Karpas-422 (cell line): ENCODE data around the gene DPYD. TPM values are rescaled to one million over a fixed set of nuclear protein-coding genes. Genes with fewer than 3 reads are reported as not detected.

Experiments
- DNase-seq: peaks from one replicate; pipeline ENCODE4 v3.0.0-alpha.2; 2015
- H2AFZ ChIP-seq: fragments of 200-600 bp; sonication (generic); 2 replicates; pipeline ENCODE4 v1.6.1; 2014; ENCODE audit warnings: antibody characterized with exemption, low read length, mixed read lengths
- H3K27ac ChIP-seq: fragments of 200-600 bp; sonication (generic); 2 replicates; pipeline ENCODE4 v1.5.1; 2014; ENCODE audit warnings: mild to moderate bottlenecking, low read length, moderate library complexity
- H3K27me3 ChIP-seq: fragments of 200-600 bp; sonication (generic); 2 replicates; pipeline ENCODE4 v1.6.1; 2014; ENCODE audit warnings: low read length, mixed read lengths
- H3K36me3 ChIP-seq: fragments of 200-600 bp; sonication (generic); 2 replicates; pipeline ENCODE4 v1.6.1; 2014; ENCODE audit warnings: low read length, mixed read lengths; ENCODE audit not compliant: insufficient read depth
- H3K4me1 ChIP-seq: fragments of 200-600 bp; sonication (generic); 2 replicates; pipeline ENCODE4 v1.6.1; 2014; ENCODE audit warnings: mild to moderate bottlenecking, low read length, mixed read lengths
- H3K4me2 ChIP-seq: fragments of 200-600 bp; sonication (generic); 2 replicates; pipeline ENCODE4 v1.6.1; 2014; ENCODE audit warnings: low read length, low read depth, mild to moderate bottlenecking; ENCODE audit not compliant: poor library complexity, severe bottlenecking
- H3K4me3 ChIP-seq: fragments of 200-600 bp; sonication (generic); 2 replicates; pipeline ENCODE4 v1.5.1; 2014; ENCODE audit warnings: mild to moderate bottlenecking, antibody characterized with exemption, low read length, mixed read lengths
- H3K79me2 ChIP-seq: fragments of 200-600 bp; sonication (generic); 2 replicates; pipeline ENCODE4 v1.6.1; 2014; ENCODE audit warnings: mild to moderate bottlenecking, low read length, mixed read lengths
- H3K9ac ChIP-seq: fragments of 200-600 bp; sonication (generic); 2 replicates; pipeline ENCODE4 v1.6.0; 2014; ENCODE audit warnings: low read length
- H3K9me2 ChIP-seq: fragments of 200-600 bp; sonication (generic), shearing (Covaris generic); replicated peaks from 2 replicates; pipeline ENCODE4 v1.6.0; 2014; ENCODE audit warnings: mild to moderate bottlenecking, low read length, moderate library complexity; ENCODE audit not compliant: insufficient read depth
- H3K9me3 ChIP-seq: fragments of 300-700, 200-600 bp; sonication (generic); 2 replicates; pipeline ENCODE4 v1.6.1; 2014; ENCODE audit warnings: low read length, mixed read lengths
- H4K20me1 ChIP-seq: fragments of 200-600 bp; sonication (generic); 2 replicates; pipeline ENCODE4 v1.6.1; 2014; ENCODE audit warnings: mild to moderate bottlenecking, antibody characterized with exemption, low read length, low read depth; ENCODE audit not compliant: insufficient read depth
- total RNA-seq: library from RNA; depleted of rRNA; stranded (reverse); fragments of >200 nt; shearing (Covaris generic); gene quantifications from 2 replicates; pipeline ENCODE4 v1.2.3, GENCODE V29; 2014; ENCODE audit warnings: low replicate concordance

Gene DPYD
- total RNA-seq, 1 experiment from 2014 or later, result 59.4 TPM

GRCh38 chr1:97368296-97368695 lies 552.5 kb downstream of the DPYD start:
- Histone ChIP-seq H3K27ac (no peak overlapping the region), H3K79me2 (no peaks in the 10 kb centered on the region), H3K9me3 (no peaks in the 10 kb centered on the region), H3K9ac (no peak overlapping the region), H3K36me3 (no peaks in the 10 kb centered on the region), H3K4me3 (no peak overlapping the region), H3K27me3 (no peaks in the 10 kb centered on the region), H3K4me2 (no peak overlapping the region), H3K9me2 (no peaks in the 10 kb centered on the region), H2AFZ (no peak overlapping the region), H3K4me1 (no peaks in the 10 kb centered on the region), H4K20me1 (no peaks in the 10 kb centered on the region)
- no peak for DNase-seq

- H4K20me1 ChIP-seq, result no peaks in the 10 kb centered on the region
- no peak overlapping the region for H3K9ac ChIP-seq
- no peaks in the 10 kb centered on the region for H3K9me3 ChIP-seq
- no peaks in the 10 kb centered on the region for H3K9me2 ChIP-seq
- H2AFZ ChIP-seq, result no peak overlapping the region
- no peak for DNase-seq
- H3K79me2 ChIP-seq, result no peaks in the 10 kb centered on the region
- no peak overlapping the region for H3K4me3 ChIP-seq
- H3K27ac ChIP-seq, result no peak overlapping the region
- H3K27me3 ChIP-seq, result no peaks in the 10 kb centered on the region
- no peaks in the 10 kb centered on the region for H3K36me3 ChIP-seq
- no peak overlapping the region for H3K4me2 ChIP-seq
- no peaks in the 10 kb centered on the region for H3K4me1 ChIP-seq
Observed at GRCh38 chr1:97366984-97367383, 553.9 kb downstream of the DPYD start.

GRCh38 chr1:97365026-97365425 lies 555.8 kb downstream of the DPYD start:
- H3K36me3 ChIP-seq, result no peaks in the 10 kb centered on the region
- no peaks in the 10 kb centered on the region for H3K4me1 ChIP-seq
- no peak overlapping the region for H3K9ac ChIP-seq
- H3K4me2 ChIP-seq, result no peak overlapping the region
- no peak for DNase-seq
- H3K79me2 ChIP-seq, result no peaks in the 10 kb centered on the region
- no peaks in the 10 kb centered on the region for H3K27me3 ChIP-seq
- no peak overlapping the region for H3K27ac ChIP-seq
- no peaks in the 10 kb centered on the region for H3K9me3 ChIP-seq
- no peak overlapping the region for H2AFZ ChIP-seq
- H4K20me1 ChIP-seq, result no peaks in the 10 kb centered on the region
- H3K4me3 ChIP-seq, result no peak overlapping the region
- H3K9me2 ChIP-seq, result no peaks in the 10 kb centered on the region

- H3K79me2 ChIP-seq, result no peaks in the 10 kb centered on the region
- H3K9me2 ChIP-seq, result no peaks in the 10 kb centered on the region
- H3K9me3 ChIP-seq, result no peaks in the 10 kb centered on the region
- no peak for DNase-seq
- H3K4me1 ChIP-seq, result no peaks in the 10 kb centered on the region
- no peaks in the 10 kb centered on the region for H4K20me1 ChIP-seq
- no peak overlapping the region for H3K4me3 ChIP-seq
- no peak overlapping the region for H2AFZ ChIP-seq
- no peak overlapping the region for H3K27ac ChIP-seq
- H3K36me3 ChIP-seq, result no peaks in the 10 kb centered on the region
- H3K9ac ChIP-seq, result no peak overlapping the region
- H3K4me2 ChIP-seq, result no peak overlapping the region
- no peaks in the 10 kb centered on the region for H3K27me3 ChIP-seq
Observed at GRCh38 chr1:97364086-97364485, 556.7 kb downstream of the DPYD start.

GRCh38 chr1:97356309-97356708 lies 564.5 kb downstream of the DPYD start:
- H3K27ac ChIP-seq, result no peak overlapping the region
- H3K9me3 ChIP-seq, result peaks cover 4% of the 10 kb centered on the region; the same call in 1 of the 2 replicates
- H3K9me2 ChIP-seq, result no peaks in the 10 kb centered on the region
- no peaks in the 10 kb centered on the region for H3K27me3 ChIP-seq
- H4K20me1 ChIP-seq, result no peaks in the 10 kb centered on the region
- no peak overlapping the region for H3K4me2 ChIP-seq
- H3K4me1 ChIP-seq, result no peaks in the 10 kb centered on the region
- no peaks in the 10 kb centered on the region for H3K36me3 ChIP-seq
- H3K79me2 ChIP-seq, result no peaks in the 10 kb centered on the region
- H3K4me3 ChIP-seq, result no peak overlapping the region
- DNase-seq, result no peak
- H2AFZ ChIP-seq, result no peak overlapping the region
- no peak overlapping the region for H3K9ac ChIP-seq

- no peak overlapping the region for H3K4me3 ChIP-seq
Observed at GRCh38 chr1:97352936-97353382, 567.9 kb downstream of the DPYD start.

GRCh38 chr1:97351846-97352245 lies 569.0 kb downstream of the DPYD start:
- H3K27me3 ChIP-seq, result no peaks in the 10 kb centered on the region
- no peaks in the 10 kb centered on the region for H3K9me3 ChIP-seq
- no peak overlapping the region for H2AFZ ChIP-seq
- no peaks in the 10 kb centered on the region for H3K9me2 ChIP-seq
- no peak overlapping the region for H3K4me2 ChIP-seq
- no peaks in the 10 kb centered on the region for H4K20me1 ChIP-seq
- no peaks in the 10 kb centered on the region for H3K79me2 ChIP-seq
- DNase-seq, result no peak
- H3K9ac ChIP-seq, result no peak overlapping the region
- H3K27ac ChIP-seq, result no peak overlapping the region
- no peaks in the 10 kb centered on the region for H3K36me3 ChIP-seq
- H3K4me1 ChIP-seq, result no peaks in the 10 kb centered on the region
- no peak overlapping the region for H3K4me3 ChIP-seq

More at GRCh38 chr1:97352936-97353382, 567.9 kb downstream of the DPYD start:
- no peaks in the 10 kb centered on the region for H3K36me3 ChIP-seq
- no peak overlapping the region for H3K4me2 ChIP-seq
- H3K9me2 ChIP-seq, result no peaks in the 10 kb centered on the region
- peaks cover 4% of the 10 kb centered on the region; the same call in 1 of the 2 replicates for H3K9me3 ChIP-seq
- H3K27ac ChIP-seq, result no peak overlapping the region
- no peak overlapping the region for H3K9ac ChIP-seq
- H4K20me1 ChIP-seq, result no peaks in the 10 kb centered on the region
- H2AFZ ChIP-seq, result no peak overlapping the region
- no peak for DNase-seq
- H3K4me1 ChIP-seq, result no peaks in the 10 kb centered on the region
- no peaks in the 10 kb centered on the region for H3K27me3 ChIP-seq
- no peaks in the 10 kb centered on the region for H3K79me2 ChIP-seq

GRCh38 chr1:97350662-97351061 lies 570.2 kb downstream of the DPYD start:
- H3K4me3 ChIP-seq, result no peak overlapping the region
- H3K9me2 ChIP-seq, result no peaks in the 10 kb centered on the region
- DNase-seq, result no peak
- no peaks in the 10 kb centered on the region for H3K9me3 ChIP-seq
- no peaks in the 10 kb centered on the region for H3K36me3 ChIP-seq
- no peaks in the 10 kb centered on the region for H3K4me1 ChIP-seq
- H3K27ac ChIP-seq, result no peak overlapping the region
- no peak overlapping the region for H2AFZ ChIP-seq
- H3K79me2 ChIP-seq, result no peaks in the 10 kb centered on the region
- H4K20me1 ChIP-seq, result no peaks in the 10 kb centered on the region
- H3K4me2 ChIP-seq, result no peak overlapping the region
- no peak overlapping the region for H3K9ac ChIP-seq
- H3K27me3 ChIP-seq, result no peaks in the 10 kb centered on the region

GRCh38 chr1:97350241-97350640 lies 570.6 kb downstream of the DPYD start:
- DNase-seq, result no peak

More at GRCh38 chr1:97350241-97350640, 570.6 kb downstream of the DPYD start:
- Histone ChIP-seq H3K79me2 (no peaks in the 10 kb centered on the region), H3K9me3 (no peaks in the 10 kb centered on the region), H3K4me1 (no peaks in the 10 kb centered on the region), H3K9me2 (no peaks in the 10 kb centered on the region), H3K9ac (no peak overlapping the region), H3K27me3 (no peaks in the 10 kb centered on the region), H3K27ac (no peak overlapping the region), H3K36me3 (no peaks in the 10 kb centered on the region), H3K4me3 (no peak overlapping the region), H2AFZ (no peak overlapping the region), H4K20me1 (no peaks in the 10 kb centered on the region), H3K4me2 (no peak overlapping the region)
